ENCODE measurements around the gene RTL10. TPM values are rescaled to one million over a fixed set of nuclear protein-coding genes. Genes with fewer than 3 reads are reported as not detected.

The RTL10 gene
- total RNA-seq, 2 donors from 2014 or later: 8.2 to 9.0 TPM

DNA sequence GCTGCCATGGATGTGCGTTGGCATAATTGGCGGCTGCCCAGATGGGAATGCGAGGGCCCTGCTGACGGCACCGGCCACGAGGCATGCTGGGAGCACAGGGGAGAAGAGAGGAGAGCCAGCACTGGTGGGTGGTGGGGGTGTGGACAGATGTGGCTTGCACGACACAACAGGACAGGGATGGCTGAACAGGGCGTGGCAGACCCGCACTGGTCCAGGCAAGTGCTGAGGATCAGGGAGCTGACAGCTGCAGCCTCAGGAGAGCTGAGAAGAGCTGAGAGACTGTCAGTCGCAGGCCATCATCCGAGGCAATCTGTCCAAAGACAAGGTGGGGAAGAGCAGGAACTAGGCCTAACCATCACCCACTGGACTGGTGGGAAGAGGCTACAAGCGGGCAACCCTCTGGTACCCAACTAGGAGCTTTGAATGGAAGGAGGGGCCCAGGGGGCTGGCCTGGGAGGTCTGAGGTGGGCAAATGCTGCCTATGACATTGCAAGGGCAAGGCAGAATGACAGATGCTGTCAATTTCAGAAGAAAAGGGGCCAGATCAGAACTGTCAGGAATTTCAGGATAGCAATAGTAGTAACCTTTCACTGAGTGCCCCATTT, 2.4 kb downstream of the RTL10 start:
- ATAC-seq (no peak), DNase-seq (no peak)
- intact Hi-C loops (cut with DNase I, micrococcal nuclease): no loop called here

- intact Hi-C loops (cut with DNase I, micrococcal nuclease): no loop called here
- DNase-seq (no peak), ATAC-seq (no peak)
Measured at GRCh38 chr22:19851291-19852176, 3.1 kb downstream of the RTL10 start.

- ATAC-seq: no peak
- intact Hi-C loops (cut with DNase I, micrococcal nuclease): no loop called here
- DNase-seq: no peak
Measured at GRCh38 chr22:19850763-19851109, 3.9 kb downstream of the RTL10 start.

DNA sequence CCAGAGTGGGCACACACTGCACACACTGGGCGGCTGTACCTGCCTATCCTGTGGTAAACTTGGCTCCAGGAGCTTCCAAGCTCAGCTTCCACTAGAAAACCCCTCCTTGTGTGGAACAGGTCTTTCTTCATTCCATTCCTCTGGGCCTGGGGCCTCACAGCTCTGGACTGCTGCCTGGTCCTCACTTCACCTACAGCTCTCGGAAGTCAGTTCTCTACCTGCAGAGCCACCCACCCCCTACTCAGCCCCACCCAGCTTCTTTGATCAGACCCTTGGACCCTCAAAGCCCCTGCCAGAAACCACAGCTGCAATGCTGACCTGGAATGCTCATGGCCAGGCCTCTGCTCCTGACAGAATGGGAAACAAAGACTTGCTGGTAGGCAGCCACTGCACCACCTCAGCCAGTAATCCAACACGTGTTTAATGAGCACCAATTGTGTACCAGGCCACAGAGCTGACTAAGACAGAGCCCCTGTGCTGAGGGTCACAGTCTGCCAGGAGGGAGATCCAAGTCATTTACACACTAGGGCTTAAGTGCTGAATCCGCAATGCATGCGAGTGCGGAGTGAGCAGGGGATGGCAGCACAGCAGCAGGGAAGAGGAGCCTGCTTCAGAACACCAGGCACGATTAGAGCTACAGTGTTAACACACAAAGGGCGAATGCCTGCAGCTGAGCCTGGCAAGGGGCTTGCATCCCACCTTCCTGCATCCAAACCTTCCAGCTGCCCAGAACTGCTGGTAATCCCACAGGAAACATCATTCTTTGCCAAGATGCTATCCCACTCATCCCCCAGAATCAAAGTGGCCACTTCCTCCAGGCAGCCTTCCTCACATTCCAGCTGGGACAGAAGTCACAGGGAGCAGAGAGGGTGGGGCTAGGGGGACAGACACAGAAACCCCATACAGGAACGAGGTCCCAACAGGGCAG, 4.6 kb downstream of the RTL10 start:
- no peak for ATAC-seq

DNA sequence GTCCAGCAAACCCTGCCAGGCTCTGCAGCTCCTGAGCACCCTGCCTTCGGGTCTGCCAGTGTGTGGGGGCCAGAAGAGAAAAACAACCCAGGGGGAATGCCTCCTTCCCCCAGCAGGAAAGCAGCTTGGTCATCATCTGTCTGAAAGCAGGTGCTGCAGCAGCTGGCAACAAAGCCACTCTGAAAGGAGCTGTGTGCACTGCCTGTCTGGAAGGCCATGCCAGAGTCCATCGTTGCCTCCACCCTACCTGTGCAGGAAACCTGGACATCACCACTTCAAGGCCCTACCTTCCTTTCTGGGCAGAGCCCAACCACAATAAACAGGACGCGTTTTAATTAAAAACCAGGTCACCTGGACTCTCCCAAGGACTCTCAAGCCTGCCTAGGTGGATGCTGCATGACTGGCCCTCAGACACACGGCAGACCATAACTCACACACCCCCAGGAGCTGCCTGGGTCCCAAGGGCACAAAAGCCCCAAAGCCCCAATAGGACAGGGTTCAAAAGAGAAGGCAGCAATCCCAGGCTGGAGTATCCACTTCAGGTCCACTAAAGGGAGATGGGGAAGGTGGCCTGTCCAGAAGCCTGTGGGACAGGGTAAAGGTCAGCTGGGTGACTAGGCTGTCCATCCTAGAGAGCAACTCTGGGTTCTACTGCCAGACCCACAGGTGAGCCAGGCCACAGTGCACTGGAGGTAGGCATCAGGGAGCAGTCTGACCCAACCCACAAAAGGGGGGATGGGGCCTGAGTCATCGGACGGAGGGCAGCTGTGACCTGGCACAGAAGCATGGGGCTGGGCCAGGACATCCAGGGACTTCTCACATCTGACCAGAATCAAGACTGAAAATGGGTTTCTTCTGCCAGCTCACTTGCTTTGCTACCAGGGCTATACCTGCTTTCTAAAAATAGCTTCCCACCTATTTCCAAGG, 6.1 kb downstream of the RTL10 start:
- DNase-seq: no peak
- intact Hi-C loops (cut with DNase I, micrococcal nuclease): no loop called here
- ATAC-seq: peak; percentile 61

More for the DNA sequence above, 4.6 kb downstream of the RTL10 start:
- DNase-seq: no peak
- intact Hi-C loops (cut with DNase I, micrococcal nuclease): no loop called here

- intact Hi-C loops (cut with DNase I, micrococcal nuclease): no loop called here
- DNase-seq (no peak), ATAC-seq (no peak)
Measured at GRCh38 chr22:19847345-19847632, 7.4 kb downstream of the RTL10 start.

- DNase-seq (no peak), ATAC-seq (no peak)
- intact Hi-C loops (cut with DNase I, micrococcal nuclease): no loop called here
Measured at GRCh38 chr22:19846620-19847344, 7.9 kb downstream of the RTL10 start.

DNA sequence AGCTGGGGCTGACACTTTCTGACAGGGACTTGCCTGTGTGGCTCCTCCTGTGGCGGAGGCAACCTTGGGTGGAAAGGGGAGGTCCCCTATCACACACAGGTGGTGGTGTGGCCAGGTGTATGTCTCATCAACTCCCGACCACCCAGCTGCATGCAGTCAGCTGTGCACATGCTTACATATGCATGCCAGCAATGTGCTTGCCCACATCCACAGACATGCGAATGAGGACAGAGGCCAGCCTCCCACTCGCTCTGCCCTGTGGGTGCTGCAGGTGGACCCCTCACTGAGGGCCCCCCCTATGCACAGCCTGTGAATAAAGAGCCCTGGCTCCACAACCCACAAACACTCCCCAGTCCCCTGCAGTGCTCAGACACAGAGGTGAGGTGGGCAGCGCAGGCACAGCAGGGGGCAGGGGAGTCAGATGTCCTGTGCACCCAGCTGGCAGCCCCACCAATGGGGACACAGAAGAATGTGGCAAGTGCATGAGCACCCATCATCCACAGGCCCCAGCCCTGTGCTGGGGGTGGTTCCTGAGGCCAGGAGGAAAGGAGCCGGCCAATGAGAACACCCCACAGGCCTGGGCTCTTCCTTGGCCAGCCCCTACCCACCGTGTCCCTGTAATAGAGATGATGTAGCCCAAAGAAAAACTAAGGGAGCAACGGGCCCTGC, 9.5 kb downstream of the RTL10 start:
- ATAC-seq (no peak), DNase-seq (no peak)
- intact Hi-C loops (cut with DNase I, micrococcal nuclease): no loop called here

GRCh38 chr22:19844377-19845053, 10.2 kb downstream of the RTL10 start:
- DNase-seq (peak in 1 of 2 donors; percentile 33), ATAC-seq (no peak)
- intact Hi-C loops (cut with DNase I, micrococcal nuclease): no loop called here

DNA sequence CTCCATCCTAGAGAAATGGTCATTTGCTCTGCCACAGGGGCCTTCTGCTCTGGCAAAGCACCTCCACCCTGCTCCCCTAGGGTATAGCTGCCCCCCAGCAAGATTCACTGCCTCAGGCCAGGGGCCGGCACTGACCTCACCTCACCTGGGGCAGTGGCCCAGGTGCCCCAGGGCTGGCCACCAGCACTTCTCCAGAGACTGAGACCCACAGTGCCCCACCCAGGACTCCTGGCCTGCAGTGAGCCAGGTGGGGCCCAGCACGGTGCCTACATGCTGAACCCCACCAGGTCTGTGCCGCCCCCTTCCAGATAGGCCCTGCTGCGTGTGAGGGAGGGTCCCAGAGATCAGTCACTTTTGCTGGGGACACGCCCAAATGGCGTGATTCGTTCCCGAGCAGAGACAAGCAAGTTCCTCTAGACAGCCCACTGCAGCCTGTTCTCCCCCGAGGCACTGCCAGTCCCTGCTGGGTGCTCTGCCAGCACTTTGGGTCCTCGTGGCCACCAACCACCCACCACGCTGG, 10.8 kb downstream of the RTL10 start:
- ATAC-seq: no peak
- intact Hi-C loops (cut with DNase I, micrococcal nuclease): no loop called here
- no peak for DNase-seq

GRCh38 chr22:19843107-19843856, 11.4 kb downstream of the RTL10 start:
- intact Hi-C loops (cut with DNase I, micrococcal nuclease): no loop called here
- DNase-seq: no peak
- ATAC-seq: no peak

DNA sequence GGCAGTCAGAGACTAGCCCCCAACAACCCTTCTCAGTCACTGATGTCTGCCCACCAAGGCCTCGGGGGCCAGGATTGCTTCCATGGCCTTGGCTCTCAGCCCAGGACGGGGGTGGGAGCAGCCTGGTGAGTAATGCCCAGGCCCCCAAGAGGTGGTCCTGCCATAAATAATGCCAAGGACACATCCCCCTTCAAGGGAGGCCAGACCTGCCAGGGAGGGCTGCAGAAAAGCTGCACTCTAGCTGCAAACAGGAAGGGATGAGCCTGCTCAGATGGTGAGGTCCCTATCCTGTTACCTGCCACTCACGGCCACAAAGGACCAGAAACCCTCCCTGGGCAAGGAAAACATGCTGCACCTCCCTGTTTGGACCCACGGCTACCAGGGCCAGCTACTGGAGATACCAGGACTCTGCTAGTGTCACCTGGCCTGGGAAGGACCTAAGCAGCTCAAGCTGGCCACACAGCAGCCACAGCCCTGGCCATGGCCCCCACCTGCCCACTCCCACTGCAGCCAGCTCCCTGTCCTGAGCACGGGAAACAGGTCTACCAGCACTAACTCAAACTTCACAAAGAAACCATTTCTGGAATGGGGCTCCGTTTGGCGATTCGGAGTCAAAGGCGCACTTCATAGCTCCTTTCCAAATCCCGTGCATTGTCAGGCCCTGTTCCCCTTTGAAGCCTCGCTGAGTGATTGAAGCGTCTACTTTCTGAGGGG, 12.1 kb downstream of the RTL10 start:
- intact Hi-C loops (cut with DNase I, micrococcal nuclease): no loop called here
- no peak for DNase-seq
- no peak for ATAC-seq

DNA sequence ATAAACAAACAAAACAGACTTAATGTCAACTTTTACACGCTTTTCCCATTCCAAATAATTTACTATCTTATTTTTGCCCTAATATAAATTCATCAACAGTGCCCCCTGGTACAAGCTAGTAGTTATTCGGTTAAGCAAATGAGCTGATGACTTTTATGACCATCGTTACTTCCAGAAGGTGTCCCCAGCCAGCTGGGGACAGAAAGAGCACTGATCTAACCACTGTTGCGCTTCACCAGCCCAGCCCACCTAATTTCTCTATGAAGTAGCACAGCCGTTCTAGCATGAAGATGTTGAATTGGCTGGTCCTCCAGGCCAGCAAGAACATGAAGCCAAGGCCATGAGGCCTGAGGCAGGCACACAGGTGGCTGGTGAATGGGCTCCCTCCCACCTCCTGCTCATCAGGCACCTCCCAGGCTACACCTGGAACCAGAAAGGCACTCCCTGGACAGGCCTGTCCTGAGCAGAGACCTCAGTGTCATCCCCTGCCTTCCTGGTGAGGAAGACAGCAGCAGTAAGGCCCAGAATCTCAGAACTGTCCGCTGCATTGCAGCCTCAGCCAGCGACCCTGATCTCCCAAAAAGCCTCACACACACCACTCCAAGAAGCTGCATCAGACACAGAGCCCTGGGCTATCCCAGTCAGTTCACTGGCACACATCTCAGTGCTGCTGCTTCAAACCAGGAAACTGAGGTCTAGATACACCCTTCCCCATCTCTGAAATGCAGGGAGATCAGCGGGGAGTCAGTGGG, 12.9 kb downstream of the RTL10 start:
- intact Hi-C loops (cut with DNase I, micrococcal nuclease): no loop called here
- ATAC-seq (no peak), DNase-seq (no peak)

DNA sequence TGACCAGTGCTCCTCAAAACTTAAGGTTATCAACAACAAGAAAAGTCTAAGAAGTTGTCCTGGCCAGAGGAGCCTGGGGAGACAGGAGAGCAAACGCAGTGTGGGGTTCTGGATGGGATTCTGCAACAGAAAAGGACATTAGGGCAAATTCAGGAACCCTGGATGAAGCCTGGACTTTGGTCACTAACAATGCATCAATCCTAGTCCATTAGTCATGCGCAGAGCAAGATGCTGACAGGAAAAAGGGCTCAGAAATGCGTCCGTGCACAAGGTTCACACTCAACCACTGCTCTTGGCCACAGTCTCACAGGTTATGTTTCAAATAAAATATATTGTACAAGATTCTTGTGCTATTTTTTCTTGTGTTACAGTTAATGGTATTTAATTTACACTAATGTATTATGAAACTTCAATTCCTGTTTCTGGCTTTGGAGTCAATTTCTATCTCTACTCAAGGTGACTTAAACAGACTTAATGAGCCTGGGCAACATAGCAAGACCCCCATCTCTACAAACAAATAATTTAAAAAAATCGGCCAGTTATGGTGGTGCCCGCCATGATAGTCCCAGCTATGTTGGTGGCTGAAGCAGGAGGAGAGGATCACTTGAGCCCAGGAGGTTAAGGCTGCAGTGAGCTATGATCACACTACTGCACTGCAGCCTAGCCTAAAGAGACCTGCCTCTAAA, 13.6 kb downstream of the RTL10 start:
- intact Hi-C loops (cut with DNase I, micrococcal nuclease): no loop called here
- DNase-seq (no peak), ATAC-seq (no peak)
